ENCODE measurements around the gene DBET.
"Not testable (repeated sequence)": the region's sequence is repeated elsewhere in the genome, so short reads cannot be mapped to it uniquely, and the experiment has no call there.

DBET gene

GRCh38 chr4:190049378-190050239 lies 14.7 kb upstream of the DBET start:
- DNase-seq, result not testable (repeated sequence)

DNA sequence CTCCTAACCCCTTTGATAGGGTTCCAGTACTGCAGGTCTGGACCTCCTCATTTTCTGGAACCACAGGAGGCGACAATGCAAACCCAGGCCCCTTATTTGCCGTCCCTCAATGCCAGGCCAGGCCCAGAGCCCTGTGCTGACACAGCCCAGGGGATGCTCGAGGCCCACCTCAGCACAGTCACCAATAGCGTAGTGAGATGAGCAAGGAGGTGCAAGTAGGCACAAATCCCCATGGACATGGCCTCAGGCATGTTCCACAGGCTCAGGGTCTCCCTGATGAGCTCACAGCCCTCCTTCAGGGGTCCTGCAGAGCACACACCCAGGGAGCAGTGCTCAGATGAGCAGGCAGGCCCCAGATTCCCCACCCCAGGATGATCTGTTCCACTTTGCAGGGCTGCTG lies 5.3 kb upstream of the DBET start:
- DNase-seq, result not testable (repeated sequence)

DNA sequence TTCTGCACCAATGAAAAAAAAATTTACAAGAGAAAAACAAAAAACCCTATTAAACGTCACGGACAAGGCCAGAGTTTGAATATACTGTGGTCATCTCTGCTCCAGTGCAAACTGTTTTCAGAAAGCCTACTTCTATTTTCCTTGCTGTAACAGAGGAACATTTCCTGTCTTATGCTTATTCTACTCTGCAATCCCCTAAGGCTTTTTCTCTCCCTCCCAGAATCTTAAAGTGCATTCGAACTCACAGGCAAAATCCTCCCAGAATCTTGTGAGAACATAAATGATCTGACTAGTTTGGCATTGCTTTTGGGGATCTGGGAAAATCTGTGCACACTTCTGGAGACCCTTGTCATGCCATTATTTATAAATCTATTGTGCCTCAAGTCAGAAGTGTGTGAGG lies 503 bp downstream of the DBET start:
- not testable (repeated sequence) for DNase-seq

DNA sequence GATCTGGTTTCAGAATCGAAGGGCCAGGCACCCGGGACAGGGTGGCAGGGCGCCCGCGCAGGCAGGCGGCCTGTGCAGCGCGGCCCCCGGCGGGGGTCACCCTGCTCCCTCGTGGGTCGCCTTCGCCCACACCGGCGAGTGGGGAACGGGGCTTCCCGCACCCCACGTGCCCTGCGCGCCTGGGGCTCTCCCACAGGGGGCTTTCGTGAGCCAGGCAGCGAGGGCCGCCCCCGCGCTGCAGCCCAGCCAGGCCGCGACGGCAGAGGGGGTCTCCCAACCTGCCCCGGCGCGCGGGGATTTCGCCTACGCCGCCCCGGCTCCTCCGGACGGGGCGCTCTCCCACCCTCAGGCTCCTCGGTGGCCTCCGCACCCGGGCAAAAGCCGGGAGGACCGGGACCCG lies 4.0 kb downstream of the DBET start:
- DNase-seq, result not testable (repeated sequence)

- DNase-seq, result not testable (repeated sequence)
These were observed 28.8 kb downstream of the DBET start for GRCh38 chr4:190093052-190093451.

GRCh38 chr4:190094031-190094430 lies 29.7 kb downstream of the DBET start:
- not testable (repeated sequence) for DNase-seq

DNA sequence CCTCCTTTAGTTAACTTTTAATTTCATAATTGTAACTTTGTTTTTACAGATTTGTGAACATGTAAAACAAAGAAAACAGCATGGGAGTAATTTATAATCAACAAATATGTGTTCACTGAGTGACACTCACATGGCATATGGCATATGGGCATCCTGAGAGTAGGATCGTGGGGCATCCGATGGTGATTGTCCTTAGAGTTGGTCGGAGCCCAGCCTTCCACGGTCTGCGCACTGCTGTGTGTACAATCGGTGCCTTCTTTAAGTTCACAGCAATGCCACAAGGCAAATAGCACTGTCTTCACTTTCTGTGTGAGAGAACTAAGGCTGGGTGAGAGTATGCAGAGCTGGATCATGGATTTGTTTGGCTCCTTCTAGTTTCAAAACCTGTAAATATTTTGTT lies 31.0 kb downstream of the DBET start:
- not testable (repeated sequence) for DNase-seq

DNA sequence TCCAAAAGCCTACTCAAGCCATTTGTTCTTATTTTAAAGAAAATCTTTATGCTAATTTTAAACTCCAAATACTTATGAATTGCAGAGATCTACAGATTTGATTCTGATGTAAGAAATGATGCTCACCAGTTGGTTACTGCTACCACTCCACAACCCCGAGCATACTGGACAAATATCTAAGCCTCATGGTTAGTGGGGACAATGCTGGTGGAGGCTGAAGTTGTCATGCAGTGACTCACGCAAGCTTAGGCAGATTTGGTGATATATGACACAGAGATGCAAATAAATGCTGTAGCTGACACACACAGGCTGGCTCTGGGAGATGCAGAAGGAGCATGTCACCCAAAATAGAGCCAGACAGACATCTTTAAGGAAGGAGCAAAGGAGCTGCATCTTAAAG lies 35.3 kb downstream of the DBET start:
- not testable (repeated sequence) for DNase-seq

GRCh38 chr4:190101525-190101924 lies 37.2 kb downstream of the DBET start:
- DNase-seq, result not testable (repeated sequence)

DNA sequence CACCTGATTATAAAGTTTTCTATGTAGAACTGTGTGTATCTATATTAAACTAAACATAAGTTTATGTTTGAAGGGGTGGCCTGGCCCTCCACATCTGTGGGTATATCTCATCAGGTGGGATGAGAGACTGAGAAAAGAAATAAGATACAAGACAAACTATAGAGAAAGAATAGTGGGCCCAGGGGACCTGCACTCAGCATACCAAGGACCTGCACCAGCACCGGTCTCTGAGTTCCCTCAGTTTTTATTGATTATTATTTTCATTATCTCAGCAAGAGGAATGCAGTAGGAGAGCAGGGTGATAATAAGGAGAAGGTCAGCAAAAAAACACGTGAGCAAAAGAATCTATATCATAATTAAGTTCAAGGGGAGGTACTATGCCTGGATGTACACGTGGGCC lies 41.9 kb downstream of the DBET start:
- not testable (repeated sequence) for DNase-seq

- DNase-seq, result peak; percentile 0
These were observed 42.5 kb downstream of the DBET start for GRCh38 chr4:190106611-190107480.

DNA sequence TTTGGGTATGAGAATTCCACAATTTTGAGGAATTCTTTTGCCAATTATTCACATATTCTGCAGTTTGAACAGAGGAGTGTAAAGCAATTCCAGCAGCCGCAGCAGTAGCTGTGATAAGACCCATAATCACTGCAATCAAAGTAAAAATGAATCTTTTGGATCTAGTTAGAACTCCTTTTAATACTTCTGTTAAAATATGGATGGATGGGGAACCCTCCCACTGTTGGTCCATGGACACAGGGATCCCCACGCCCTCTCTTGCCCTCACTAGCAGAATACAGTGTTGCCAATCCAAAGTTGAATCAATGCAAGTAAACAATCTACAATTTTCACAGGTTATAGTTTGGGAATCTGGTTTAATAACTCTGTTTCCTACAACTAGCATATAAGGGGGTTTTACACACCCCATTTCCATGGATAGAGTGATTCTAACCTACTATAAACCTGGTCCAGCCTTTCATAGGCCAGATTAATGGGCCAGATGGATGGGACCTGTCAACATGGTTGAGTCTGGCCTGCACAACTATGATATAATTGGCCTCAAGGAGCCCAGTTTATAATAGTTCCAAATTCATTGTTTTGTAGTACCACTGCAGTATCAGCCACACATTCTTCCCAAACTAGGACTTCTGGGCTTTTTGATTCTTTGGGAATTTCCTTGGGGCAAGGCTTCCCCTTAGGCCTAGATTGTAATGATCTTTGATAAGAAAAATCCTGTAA lies 43.6 kb downstream of the DBET start:
- DNase-seq, result peak; percentile 0

- DNase-seq, result peak; percentile 0
These were observed 44.5 kb downstream of the DBET start for GRCh38 chr4:190108756-190109155.

- DNase-seq, result peak; percentile 0
These were observed 45.2 kb downstream of the DBET start for GRCh38 chr4:190109390-190110011.

DNA sequence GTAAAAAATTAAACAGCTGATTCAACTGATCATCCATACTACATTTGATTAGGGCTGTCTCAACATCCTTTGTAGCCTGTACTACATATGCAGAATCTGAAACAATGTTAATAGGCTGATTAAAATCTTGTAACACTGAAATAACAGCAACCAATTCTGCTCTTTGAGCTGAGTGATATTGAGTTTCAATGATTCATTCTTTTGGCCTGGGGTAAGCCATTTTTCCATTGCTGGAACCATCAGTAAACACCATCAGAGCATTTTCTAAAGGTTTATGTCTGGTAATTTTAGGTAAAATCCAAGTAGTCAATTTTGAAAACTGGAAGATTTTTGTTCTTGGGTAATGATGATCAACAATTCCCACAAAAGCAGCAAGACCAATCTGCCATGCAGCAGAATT lies 45.7 kb downstream of the DBET start:
- DNase-seq, result peak; percentile 0

- peak; percentile 0 for DNase-seq
These were observed 46.4 kb downstream of the DBET start for GRCh38 chr4:190110570-190111295.

GRCh38 chr4:190112879-190113278 lies 48.6 kb downstream of the DBET start:
- not testable (repeated sequence) for DNase-seq

- DNase-seq, result not testable (repeated sequence)
These were observed 50.7 kb downstream of the DBET start for GRCh38 chr4:190114991-190115390.
